EL (cell line): ENCODE data around the gene TBKBP1.

ENCODE experiments used
- DNase-seq: peaks from one replicate; pipeline ENCODE4 v3.0.0-alpha.2; 2016

TBKBP1 gene

GRCh38 chr17:47699536-47699840, 5.5 kb downstream of the TBKBP1 start:
- no peak for DNase-seq

- DNase-seq, result no peak
These were observed 6.8 kb downstream of the TBKBP1 start for GRCh38 chr17:47700471-47701449.

- no peak for DNase-seq
These were observed 7.6 kb downstream of the TBKBP1 start for GRCh38 chr17:47701608-47702007.

GRCh38 chr17:47702391-47702995, 8.5 kb downstream of the TBKBP1 start:
- DNase-seq, result no peak

- DNase-seq, result no peak
These were observed 9.2 kb downstream of the TBKBP1 start for GRCh38 chr17:47703191-47703591.

GRCh38 chr17:47703671-47704070, 9.7 kb downstream of the TBKBP1 start:
- no peak for DNase-seq

- no peak for DNase-seq
These were observed 10.2 kb downstream of the TBKBP1 start for GRCh38 chr17:47704116-47704515.

- no peak for DNase-seq
These were observed 10.8 kb downstream of the TBKBP1 start for GRCh38 chr17:47704736-47705135.

- no peak for DNase-seq
These were observed 11.9 kb downstream of the TBKBP1 start for GRCh38 chr17:47705536-47706530.

- no peak for DNase-seq
These were observed 13.3 kb downstream of the TBKBP1 start for GRCh38 chr17:47707056-47707804.

- no peak for DNase-seq
These were observed 13.9 kb downstream of the TBKBP1 start for GRCh38 chr17:47707884-47708283.

GRCh38 chr17:47708312-47708863, 14.4 kb downstream of the TBKBP1 start:
- no peak for DNase-seq

GRCh38 chr17:47708864-47709541, 15.0 kb downstream of the TBKBP1 start:
- no peak for DNase-seq

GRCh38 chr17:47709594-47709993, 15.6 kb downstream of the TBKBP1 start:
- DNase-seq, result no peak

GRCh38 chr17:47711366-47712099, 17.6 kb downstream of the TBKBP1 start:
- no peak for DNase-seq

- DNase-seq, result no peak
These were observed 18.5 kb downstream of the TBKBP1 start for GRCh38 chr17:47712330-47713023.

- DNase-seq, result no peak
These were observed 20.2 kb downstream of the TBKBP1 start for GRCh38 chr17:47713980-47714700.

GRCh38 chr17:47714773-47715396, 20.9 kb downstream of the TBKBP1 start:
- DNase-seq, result no peak
